Measurements from ENCODE around the gene NR3C2. TPM values are rescaled to one million over a fixed set of nuclear protein-coding genes. Genes with fewer than 3 reads are reported as not detected.

Gene NR3C2
- total RNA-seq, 1 experiment from 2014 or later = 0.96 TPM

DNA sequence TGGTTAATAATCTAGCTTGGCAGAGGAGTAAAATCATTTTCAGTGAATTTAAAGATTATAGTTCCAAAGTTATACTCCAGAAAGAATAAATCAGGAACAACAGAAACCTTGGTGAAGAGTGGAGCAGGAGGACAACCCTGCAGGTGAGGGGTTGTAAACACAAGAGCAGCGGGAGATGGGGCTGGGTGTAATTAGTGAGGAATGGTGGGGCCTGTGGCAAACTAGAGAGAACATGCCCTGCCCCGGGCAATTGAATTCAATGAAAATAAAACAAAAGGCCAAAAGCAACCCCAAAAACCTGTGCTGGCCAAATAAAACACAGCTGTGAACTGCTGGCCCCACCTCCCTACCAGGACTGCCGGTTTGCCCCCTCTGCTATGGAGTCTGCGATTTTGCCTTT is 325.2 kb downstream of the NR3C2 start:
- Histone ChIP-seq H3K27me3 (ENCODE audit: insufficient read depth, low read depth) (no peaks in the 10 kb centered on the region), H3K27ac (no peak overlapping the region), H3K9me3 (ENCODE audit: insufficient read depth, low read depth) (no peaks in the 10 kb centered on the region), H3K4me3 (no peak overlapping the region), H2AFZ (no peak overlapping the region), H3K79me2 (ENCODE audit: low read depth) (no peaks in the 10 kb centered on the region), H4K20me1 (ENCODE audit: insufficient read depth) (no peaks in the 10 kb centered on the region), H3K4me1 (replicated peaks; ENCODE audit: insufficient read depth) (no peaks in the 10 kb centered on the region), H3K4me2 (no peak overlapping the region), H3F3A (ENCODE audit: insufficient read depth, low read depth) (no peaks in the 10 kb centered on the region), H3K36me3 (ENCODE audit: low read depth) (no peaks in the 10 kb centered on the region), H3K9me2 (ENCODE audit: insufficient read depth) (no peaks in the 10 kb centered on the region)
- CTCF ChIA-PET = no interaction called here
- BruUV-seq (replicated peaks) = no TSS peak
- POLR2A ChIA-PET (ENCODE audit: unreplicated experiment) = no interaction called here
- TF ChIP-seq EZH2 (IDR thresholded peaks at IDR 0.05; ENCODE audit: low read depth) = no peak
- TF ChIP-seq, protein P1, sequence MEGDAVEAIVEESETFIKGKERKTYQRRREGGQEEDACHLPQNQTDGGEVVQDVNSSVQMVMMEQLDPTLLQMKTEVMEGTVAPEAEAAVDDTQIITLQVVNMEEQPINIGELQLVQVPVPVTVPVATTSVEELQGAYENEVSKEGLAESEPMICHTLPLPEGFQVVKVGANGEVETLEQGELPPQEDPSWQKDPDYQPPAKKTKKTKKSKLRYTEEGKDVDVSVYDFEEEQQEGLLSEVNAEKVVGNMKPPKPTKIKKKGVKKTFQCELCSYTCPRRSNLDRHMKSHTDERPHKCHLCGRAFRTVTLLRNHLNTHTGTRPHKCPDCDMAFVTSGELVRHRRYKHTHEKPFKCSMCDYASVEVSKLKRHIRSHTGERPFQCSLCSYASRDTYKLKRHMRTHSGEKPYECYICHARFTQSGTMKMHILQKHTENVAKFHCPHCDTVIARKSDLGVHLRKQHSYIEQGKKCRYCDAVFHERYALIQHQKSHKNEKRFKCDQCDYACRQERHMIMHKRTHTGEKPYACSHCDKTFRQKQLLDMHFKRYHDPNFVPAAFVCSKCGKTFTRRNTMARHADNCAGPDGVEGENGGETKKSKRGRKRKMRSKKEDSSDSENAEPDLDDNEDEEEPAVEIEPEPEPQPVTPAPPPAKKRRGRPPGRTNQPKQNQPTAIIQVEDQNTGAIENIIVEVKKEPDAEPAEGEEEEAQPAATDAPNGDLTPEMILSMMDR (conservative IDR thresholded peaks at IDR 0.05) = no peak
- intact Hi-C loops (cut with micrococcal nuclease; ENCODE audit: unreplicated experiment) = no loop called here
- no peak for DNase-seq

DNA sequence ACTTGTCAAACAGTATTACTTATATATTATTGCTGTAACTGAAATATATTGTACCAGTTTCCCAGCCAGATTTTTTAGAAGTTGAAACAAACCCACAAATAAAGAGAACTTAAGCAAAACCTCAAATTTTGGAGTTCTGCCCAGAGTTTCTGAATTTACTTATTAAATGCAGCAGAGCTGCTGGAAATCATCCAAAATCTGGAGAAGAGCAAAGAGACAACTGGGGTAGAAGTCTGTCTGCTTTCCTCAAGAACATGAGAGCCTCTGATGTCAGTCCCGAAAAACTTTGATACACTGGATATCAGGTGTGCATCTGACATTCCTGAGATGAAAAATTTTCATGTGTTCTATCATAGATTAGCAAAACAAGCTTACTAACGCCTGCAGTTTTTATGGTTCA is 325.9 kb downstream of the NR3C2 start:
- Histone ChIP-seq H3K27ac (no peak overlapping the region), H3K4me1 (replicated peaks; ENCODE audit: insufficient read depth) (no peaks in the 10 kb centered on the region), H3K27me3 (ENCODE audit: insufficient read depth, low read depth) (no peaks in the 10 kb centered on the region), H3K4me2 (no peak overlapping the region), H3F3A (ENCODE audit: insufficient read depth, low read depth) (no peaks in the 10 kb centered on the region), H3K9me2 (ENCODE audit: insufficient read depth) (no peaks in the 10 kb centered on the region), H2AFZ (no peak overlapping the region), H3K36me3 (ENCODE audit: low read depth) (no peaks in the 10 kb centered on the region), H3K4me3 (no peak overlapping the region), H3K9me3 (ENCODE audit: insufficient read depth, low read depth) (no peaks in the 10 kb centered on the region), H4K20me1 (ENCODE audit: insufficient read depth) (no peaks in the 10 kb centered on the region), H3K79me2 (ENCODE audit: low read depth) (no peaks in the 10 kb centered on the region)
- BruUV-seq (replicated peaks) = no TSS peak
- TF ChIP-seq, protein P1 (conservative IDR thresholded peaks at IDR 0.05) = no peak
- no peak for TF ChIP-seq EZH2 (IDR thresholded peaks at IDR 0.05; ENCODE audit: low read depth)
- ChIA-PET CTCF (no interaction called here), POLR2A (ENCODE audit: unreplicated experiment) (no interaction called here)
- intact Hi-C loops (cut with micrococcal nuclease; ENCODE audit: unreplicated experiment) = no loop called here
- DNase-seq = no peak

GRCh38 chr4:148114436-148114835 is 327.8 kb downstream of the NR3C2 start:
- H3K4me2 ChIP-seq = no peak overlapping the region
- no peaks in the 10 kb centered on the region for H3K9me2 ChIP-seq (ENCODE audit: insufficient read depth)
- H3K27me3 ChIP-seq (ENCODE audit: insufficient read depth, low read depth) = no peaks in the 10 kb centered on the region
- no peak for TF ChIP-seq EZH2 (IDR thresholded peaks at IDR 0.05; ENCODE audit: low read depth)
- TF ChIP-seq, protein P1 (conservative IDR thresholded peaks at IDR 0.05) = no peak
- no TSS peak for BruUV-seq (replicated peaks)
- H3F3A ChIP-seq (ENCODE audit: insufficient read depth, low read depth) = no peaks in the 10 kb centered on the region
- H4K20me1 ChIP-seq (ENCODE audit: insufficient read depth) = no peaks in the 10 kb centered on the region
- no peak for DNase-seq
- no peaks in the 10 kb centered on the region for H3K4me1 ChIP-seq (replicated peaks; ENCODE audit: insufficient read depth)
- ChIA-PET CTCF (no interaction called here), POLR2A (ENCODE audit: unreplicated experiment) (no interaction called here)
- H3K9me3 ChIP-seq (ENCODE audit: insufficient read depth, low read depth) = no peaks in the 10 kb centered on the region
- H3K79me2 ChIP-seq (ENCODE audit: low read depth) = no peaks in the 10 kb centered on the region
- H3K4me3 ChIP-seq = no peak overlapping the region
- no peak overlapping the region for H2AFZ ChIP-seq
- H3K27ac ChIP-seq = no peak overlapping the region
- intact Hi-C loops (cut with micrococcal nuclease; ENCODE audit: unreplicated experiment) = no loop called here
- no peaks in the 10 kb centered on the region for H3K36me3 ChIP-seq (ENCODE audit: low read depth)

Measured in PC-9 (cell line).